Upper lobe of right lung (tissue), 1 donor: Measurements from ENCODE around the gene WWOX. TPM values are rescaled to one million over a fixed set of nuclear protein-coding genes. Genes with fewer than 3 reads are reported as not detected.

Source experiments
- ATAC-seq: fragments of 200-7000 bp; cut with Tn5 transposase; one replicate; pipeline ENCODE4 v1.9.1; 2020; ENCODE audit warnings: mild to moderate bottlenecking, moderate library complexity
- DNase-seq: peaks from one replicate; pipeline ENCODE4 v3.0.0-alpha.2; 2020
- H3K27ac ChIP-seq: fragments of 200-600 bp; one replicate; pipeline ENCODE4 v1.8.0; 2022
- H3K27me3 ChIP-seq: fragments of 200-600 bp; one replicate; pipeline ENCODE4 v1.8.0; 2022; ENCODE audit warnings: mild to moderate bottlenecking
- H3K36me3 ChIP-seq: fragments of 200-600 bp; one replicate; pipeline ENCODE4 v1.8.0; 2022
- H3K4me1 ChIP-seq: fragments of 200-600 bp; one replicate; pipeline ENCODE4 v1.8.0; 2022
- H3K4me3 ChIP-seq: fragments of 200-600 bp; one replicate; pipeline ENCODE4 v1.8.0; 2022; ENCODE audit warnings: mild to moderate bottlenecking
- H3K9me3 ChIP-seq: fragments of 200-600 bp; one replicate; pipeline ENCODE4 v1.8.0; 2022
- CTCF ChIP-seq: fragments of 200-600 bp; IDR thresholded peaks from one replicate; pipeline ENCODE4 v1.8.0; 2022; ENCODE audit warnings: antibody characterized with exemption
- intact Hi-C: fragments of 100-400 bp; cut with DNase I; formaldehyde crosslinking; loops from one replicate; pipeline ENCODE4 v1.11.0; 2022
- total RNA-seq: library from RNA; stranded (reverse); fragmentation: NEBNext Ultra II Directional; extraction: Animal tissue kit (Norgen Biotek cat#: 25700); gene quantifications from one replicate; pipeline ENCODE4 v1.2.1, GENCODE V29; 2021
- donor health status: DM: no; HTN: yes; CAD: no; lungs with severe emphysema.

Gene WWOX
- total RNA-seq, 1 donor from 2014 or later, result 17.0 TPM

- H3K36me3 ChIP-seq, result no peaks in the 10 kb centered on the region
- H3K4me3 ChIP-seq, result no peak overlapping the region
- no peak for ATAC-seq
- H3K27me3 ChIP-seq, result no peaks in the 10 kb centered on the region
- intact Hi-C loops, result no loop called here
- TF ChIP-seq CTCF, result no peak
- no peak for DNase-seq
- no peak overlapping the region for H3K27ac ChIP-seq
- H3K4me1 ChIP-seq, result no peaks in the 10 kb centered on the region
- H3K9me3 ChIP-seq, result no peaks in the 10 kb centered on the region
These were observed 361.6 kb downstream of the WWOX start for GRCh38 chr16:78461087-78461486.

GRCh38 chr16:78461496-78462287 lies 362.2 kb downstream of the WWOX start:
- ATAC-seq (no peak), DNase-seq (no peak)
- intact Hi-C loops, result no loop called here
- Histone ChIP-seq H3K9me3 (no peaks in the 10 kb centered on the region), H3K27me3 (no peaks in the 10 kb centered on the region), H3K4me3 (no peak overlapping the region), H3K36me3 (no peaks in the 10 kb centered on the region), H3K4me1 (no peaks in the 10 kb centered on the region), H3K27ac (no peak overlapping the region)
- TF ChIP-seq CTCF, result no peak

- Histone ChIP-seq H3K9me3 (no peaks in the 10 kb centered on the region), H3K4me1 (no peaks in the 10 kb centered on the region), H3K4me3 (no peak overlapping the region), H3K27me3 (no peaks in the 10 kb centered on the region), H3K36me3 (no peaks in the 10 kb centered on the region), H3K27ac (no peak overlapping the region)
- intact Hi-C loops, result no loop called here
- ATAC-seq (no peak), DNase-seq (no peak)
- no peak for TF ChIP-seq CTCF
These were observed 363.1 kb downstream of the WWOX start for GRCh38 chr16:78462288-78463208.

GRCh38 chr16:78463591-78463990 lies 364.1 kb downstream of the WWOX start:
- Histone ChIP-seq H3K27ac (no peak overlapping the region), H3K9me3 (no peaks in the 10 kb centered on the region), H3K4me3 (no peak overlapping the region), H3K27me3 (no peaks in the 10 kb centered on the region), H3K4me1 (no peaks in the 10 kb centered on the region), H3K36me3 (no peaks in the 10 kb centered on the region)
- ATAC-seq (no peak), DNase-seq (no peak)
- intact Hi-C loops, result no loop called here
- TF ChIP-seq CTCF, result no peak

GRCh38 chr16:78464833-78465232 lies 365.4 kb downstream of the WWOX start:
- DNase-seq (no peak), ATAC-seq (no peak)
- H3K36me3 ChIP-seq, result no peaks in the 10 kb centered on the region
- no peaks in the 10 kb centered on the region for H3K27me3 ChIP-seq
- no peaks in the 10 kb centered on the region for H3K9me3 ChIP-seq
- H3K27ac ChIP-seq, result no peak overlapping the region
- no peak overlapping the region for H3K4me3 ChIP-seq
- no peaks in the 10 kb centered on the region for H3K4me1 ChIP-seq
- no peak for TF ChIP-seq CTCF
- intact Hi-C loops, result no loop called here
